HCT116 (cell line): Measurements from ENCODE around the gene C20orf96. TPM values are rescaled to one million over a fixed set of nuclear protein-coding genes. Genes with fewer than 3 reads are reported as not detected.

Source experiments
- ATAC-seq: fragments of 200-7000 bp; cut with Tn5 transposase; 2 replicates; pipeline ENCODE4 v1.9.1; 2020; ENCODE audit warnings: mild to moderate bottlenecking, moderate library complexity
- BruUV-seq: library from RNA; stranded (reverse); fragments of 400-500 nt; replicated peaks from 2 replicates; lab custom pipeline; 2021; lab: Mats Ljungman, UMichigan
- CTCF ChIA-PET: fragments of 300-600 bp; sonication (Branson Sonifier 250); formaldehyde crosslinking; loops from one replicate; lab custom pipeline; 2021; ENCODE audit warnings: antibody characterized with exemption; lab: Charles Lee
- POLR2A ChIA-PET: fragments of 300-600, 350-600 bp; sonication (Branson Sonifier 250); formaldehyde crosslinking; loops from one replicate; lab custom pipeline; 2021; ENCODE audit warnings: antibody characterized with exemption; lab: Charles Lee
- RAD21 ChIA-PET, 2 experiments: fragments of 300-600 bp; sonication (Branson Sonifier 250); formaldehyde crosslinking; loops; one replicate each; lab custom pipeline; 2023; ENCODE audit warnings: low total read pairs in 2 of 2; ENCODE audit not compliant: uncharacterized antibody in 2 of 2, unreplicated experiment in 2 of 2, low non-redundant PET in 1 of 2; lab: Charles Lee
- DNase-seq: peaks from one replicate; pipeline ENCODE4 v3.0.0-alpha.2; 2010; ENCODE audit warnings: low read depth, low spot score
- H2AFZ ChIP-seq: fragments of 200-600 bp; shearing (Covaris generic), sonication (generic); 2 replicates; pipeline ENCODE4 v1.6.1; 2017; ENCODE audit warnings: low read depth, mixed run types, mixed read lengths, antibody characterized with exemption, low read length; ENCODE audit not compliant: poor library complexity, severe bottlenecking
- H3K27ac ChIP-seq: 2 replicates; pipeline ENCODE4 v1.5.1; 2012; ENCODE audit warnings: low read depth, low read length
- H3K27me3 ChIP-seq: fragments of 200-600 bp; sonication (generic); 2 replicates; pipeline ENCODE4 v1.6.1; 2016; ENCODE audit warnings: mixed run types, low read length, mixed read lengths; ENCODE audit not compliant: insufficient read depth
- H3K36me3 ChIP-seq, 2 experiments: fragments of 200-500 bp in 1 of 2; fragments of 200-600 bp in 1 of 2; sonication (Bioruptor generic) in 1 of 2; sonication (generic) in 1 of 2; 2 replicates each; pipeline versions ENCODE4 v1.5.1 to v1.6.1; 2014 to 2016; ENCODE audit warnings: low read length in 2 of 2, inconsistent platforms in 1 of 2, mixed read lengths in 1 of 2, mixed run types in 1 of 2; ENCODE audit not compliant: insufficient read depth in 2 of 2, control insufficient read depth in 1 of 2
- H3K4me1 ChIP-seq, 2 experiments: fragments of 200-600 bp in 1 of 2; sonication (generic) in 1 of 2; 2 replicates each; pipeline versions ENCODE4 v1.5.1 to v1.6.1; 2012 to 2017; ENCODE audit warnings: low read length in 2 of 2, inconsistent platforms in 1 of 2, mild to moderate bottlenecking in 1 of 2, mixed read lengths in 1 of 2, mixed run types in 1 of 2, moderate library complexity in 1 of 2; ENCODE audit not compliant: insufficient read depth in 2 of 2, control insufficient read depth in 1 of 2
- H3K4me2 ChIP-seq: fragments of 200-600 bp; sonication (generic); 2 replicates; pipeline ENCODE4 v1.6.1; 2017; ENCODE audit warnings: mixed run types, low read length, mixed read lengths
- H3K4me3 ChIP-seq, 2 experiments: fragments of 200-600 bp in 1 of 2; sonication (generic) in 1 of 2; replicated peaks in 1 of 2; 2 replicates each; pipeline ENCODE4 v1.5.1; 2011 to 2016; ENCODE audit warnings: low read length in 2 of 2, control low read depth in 1 of 2, low read depth in 1 of 2, mild to moderate bottlenecking in 1 of 2, mixed read lengths in 1 of 2, mixed run types in 1 of 2
- H3K79me2 ChIP-seq: fragments of 200-600 bp; sonication (generic); 2 replicates; pipeline ENCODE4 v1.6.1; 2017; ENCODE audit warnings: mild to moderate bottlenecking, mixed run types, low read length, moderate library complexity, mixed read lengths; ENCODE audit not compliant: insufficient read depth
- H3K9ac ChIP-seq: fragments of 200-600 bp; sonication (generic); 2 replicates; pipeline ENCODE4 v1.6.1; 2016; ENCODE audit warnings: low read length, mixed read lengths
- H3K9me2 ChIP-seq: fragments of 200-600 bp; sonication (generic), shearing (Covaris generic); 2 replicates; pipeline ENCODE4 v1.6.1; 2017; ENCODE audit warnings: mixed run types, mild to moderate bottlenecking, moderate library complexity; ENCODE audit not compliant: insufficient read depth
- H3K9me3 ChIP-seq, 2 experiments: fragments of 200-500 bp in 1 of 2; fragments of 200-600 bp in 1 of 2; sonication (Bioruptor generic) in 1 of 2; sonication (generic) in 1 of 2; 2 replicates each; pipeline ENCODE4 v1.6.1; 2014 to 2017; ENCODE audit warnings: low read length in 2 of 2, mixed read lengths in 2 of 2, inconsistent platforms in 1 of 2, low read depth in 1 of 2, mild to moderate bottlenecking in 1 of 2, mixed run types in 1 of 2, moderate library complexity in 1 of 2; ENCODE audit not compliant: control insufficient read depth in 1 of 2, insufficient read depth in 1 of 2
- H4K20me1 ChIP-seq: fragments of 200-600 bp; sonication (generic), shearing (Covaris generic); 2 replicates; pipeline ENCODE4 v1.6.1; 2017; ENCODE audit warnings: mixed run types, mild to moderate bottlenecking, moderate library complexity; ENCODE audit not compliant: insufficient read depth
- CBX3 ChIP-seq: IDR thresholded peaks from 2 replicates; pipeline ENCODE4 v1.6.1; 2012; ENCODE audit warnings: low read depth
- CEBPB ChIP-seq: IDR thresholded peaks from 2 replicates; pipeline ENCODE4 v1.6.1; 2012; ENCODE audit warnings: low read depth
- EGR1 ChIP-seq: IDR thresholded peaks from 2 replicates; pipeline ENCODE4 v1.6.1; 2012; ENCODE audit warnings: low read depth
- ELF1 ChIP-seq: IDR thresholded peaks from 2 replicates; pipeline ENCODE4 v1.6.1; 2012; ENCODE audit warnings: low read depth, borderline replicate concordance
- EZH2phosphoT487 ChIP-seq: fragments of 200-600 bp; IDR thresholded peaks from 2 replicates; pipeline ENCODE4 v1.6.1; 2018; ENCODE audit warnings: antibody characterized with exemption, borderline replicate concordance
- FOSL1 ChIP-seq: IDR thresholded peaks from 2 replicates; pipeline ENCODE4 v1.6.1; 2012; ENCODE audit warnings: low read depth
- JUND ChIP-seq: IDR thresholded peaks from 2 replicates; pipeline ENCODE4 v1.6.1; 2012
- POLR2A ChIP-seq: IDR thresholded peaks from 2 replicates; pipeline ENCODE4 v1.7.0; 2011; ENCODE audit warnings: borderline replicate concordance; ENCODE audit not compliant: insufficient read depth, insufficient read length; ENCODE audit errors: extremely low read depth
- POLR2AphosphoS5 ChIP-seq: IDR thresholded peaks from 2 replicates; pipeline ENCODE4 v1.6.1; 2011; ENCODE audit warnings: mild to moderate bottlenecking, low read depth, low read length, moderate library complexity
- RAD21 ChIP-seq: IDR thresholded peaks from 2 replicates; pipeline ENCODE4 v1.6.1; 2012; ENCODE audit warnings: low read depth, mild to moderate bottlenecking
- SP1 ChIP-seq: IDR thresholded peaks from 2 replicates; pipeline ENCODE4 v1.6.1; 2012; ENCODE audit warnings: low read depth
- SRF ChIP-seq: IDR thresholded peaks from 2 replicates; pipeline ENCODE4 v1.6.1; 2012; ENCODE audit warnings: low read depth
- TCF7L2 ChIP-seq: IDR thresholded peaks from 2 replicates; pipeline ENCODE4 v1.7.0; 2011; ENCODE audit warnings: borderline replicate concordance, inconsistent platforms; ENCODE audit not compliant: insufficient read depth, insufficient read length; ENCODE audit errors: extremely low read depth
- YY1 ChIP-seq: IDR thresholded peaks from 2 replicates; pipeline ENCODE4 v1.6.1; 2011; ENCODE audit warnings: low read length, low read depth, moderate library complexity, mild to moderate bottlenecking; ENCODE audit not compliant: insufficient replicate concordance; ENCODE audit errors: extremely low read depth
- ZFX ChIP-seq: fragments of 450-650 bp; IDR thresholded peaks from 2 replicates; pipeline ENCODE4 v1.6.1; 2017
- ZNF274 ChIP-seq: fragments of 200-500 bp; sonication (Bioruptor generic); IDR thresholded peaks from 2 replicates; pipeline ENCODE4 v1.6.1; 2014; ENCODE audit warnings: mild to moderate bottlenecking, low read depth, low read length, inconsistent platforms
- intact Hi-C: fragments of 100-400 bp; cut with micrococcal nuclease; formaldehyde crosslinking; loops from 2 replicates; pipeline ENCODE4 v1.10.0; 2022
- total RNA-seq: library from RNA; stranded (reverse); gene quantifications from one replicate; pipeline ENCODE4 v1.2.1, GENCODE V29; 2021; ENCODE audit not compliant: unreplicated experiment
- TF ChIP-seq, protein P1 (sequence below): IDR thresholded peaks from 2 replicates; pipeline ENCODE4 v1.6.1; 2012
- TF ChIP-seq, protein P2 (sequence below): IDR thresholded peaks from 2 replicates; pipeline ENCODE4 v1.6.1; 2012; ENCODE audit warnings: low read depth

C20orf96 gene
- total RNA-seq, 1 experiment from 2014 or later: 22.1 TPM

GRCh38 chr20:271528-271927, 19.0 kb downstream of the C20orf96 start:
- Histone ChIP-seq H3K9ac (no peak overlapping the region), H3K79me2 (no peaks in the 10 kb centered on the region)
- RAD21 ChIA-PET: no interaction called here
- CTCF ChIA-PET: no interaction called here
- no peak for TF ChIP-seq JUND
- no peak for TF ChIP-seq RAD21
- TF ChIP-seq ELF1: no peak
- no peak for TF ChIP-seq TCF7L2
- TF ChIP-seq, protein P1, sequence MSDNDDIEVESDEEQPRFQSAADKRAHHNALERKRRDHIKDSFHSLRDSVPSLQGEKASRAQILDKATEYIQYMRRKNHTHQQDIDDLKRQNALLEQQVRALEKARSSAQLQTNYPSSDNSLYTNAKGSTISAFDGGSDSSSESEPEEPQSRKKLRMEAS: no peak
- TF ChIP-seq, all 23 proteins: peak for 0
- no peaks in the 10 kb centered on the region for H3K27me3 ChIP-seq
- H4K20me1 ChIP-seq: no peaks in the 10 kb centered on the region
- no peak overlapping the region for H3K27ac ChIP-seq
- H3K9me2 ChIP-seq: no peaks in the 10 kb centered on the region
- H3K4me3 ChIP-seq: no peak overlapping the region
- H2AFZ ChIP-seq: no peak overlapping the region
- DNase-seq (no peak), ATAC-seq (no peak)
- H3K4me1 ChIP-seq: peaks cover 4 to 7% of the 10 kb centered on the region in 2 experiments
- H3K4me2 ChIP-seq: no peak overlapping the region
- POLR2A ChIA-PET: no interaction called here
- intact Hi-C loops: no loop called here
- H3K9me3 ChIP-seq: no peaks in the 10 kb centered on the region
- H3K36me3 ChIP-seq: peaks cover 0 to 10% of the 10 kb centered on the region in 2 experiments; a peak in 2 of 4 replicates
- BruUV-seq: no TSS peak

DNA sequence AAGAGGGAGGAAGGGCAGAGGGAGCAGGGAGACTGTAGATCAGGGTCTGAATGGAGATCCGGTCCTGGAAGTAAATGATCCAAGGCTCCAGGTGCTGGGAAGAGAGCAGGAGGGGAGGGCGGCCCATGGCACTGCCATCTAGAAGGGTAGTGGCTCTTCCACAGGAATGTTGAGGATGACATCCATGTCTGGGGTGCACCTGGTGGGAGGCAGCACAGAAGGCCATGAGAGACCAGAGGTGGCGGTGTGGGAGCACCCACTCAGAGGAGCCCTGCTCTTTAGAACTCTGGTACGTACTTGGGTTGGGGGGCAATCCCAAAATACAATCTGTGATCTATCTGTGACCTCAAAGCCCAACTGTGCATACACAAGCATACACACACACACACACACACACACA, 19.5 kb downstream of the C20orf96 start:
- intact Hi-C loops: no loop called here
- BruUV-seq: no TSS peak
- RAD21 ChIA-PET: no interaction called here
- peaks cover 6 to 9% of the 10 kb centered on the region in 2 experiments for H3K4me1 ChIP-seq
- H3K4me3 ChIP-seq: no peak overlapping the region
- no peaks in the 10 kb centered on the region for H3K9me3 ChIP-seq
- no peaks in the 10 kb centered on the region for H4K20me1 ChIP-seq
- H3K4me2 ChIP-seq: no peak overlapping the region
- H3K36me3 ChIP-seq: peaks cover 0 to 6% of the 10 kb centered on the region in 2 experiments; a peak in 2 of 4 replicates
- TF ChIP-seq SRF (no peak), ELF1 (no peak), YY1 (no peak), ZFX (no peak), EZH2phosphoT487 (no peak), POLR2AphosphoS5 (no peak), POLR2A (no peak), FOSL1 (no peak), TCF7L2 (no peak), ZNF274 (no peak), CEBPB (no peak), SP1 (no peak), EGR1 (no peak), CBX3 (no peak), JUND (no peak)
- TF ChIP-seq, protein P2, sequence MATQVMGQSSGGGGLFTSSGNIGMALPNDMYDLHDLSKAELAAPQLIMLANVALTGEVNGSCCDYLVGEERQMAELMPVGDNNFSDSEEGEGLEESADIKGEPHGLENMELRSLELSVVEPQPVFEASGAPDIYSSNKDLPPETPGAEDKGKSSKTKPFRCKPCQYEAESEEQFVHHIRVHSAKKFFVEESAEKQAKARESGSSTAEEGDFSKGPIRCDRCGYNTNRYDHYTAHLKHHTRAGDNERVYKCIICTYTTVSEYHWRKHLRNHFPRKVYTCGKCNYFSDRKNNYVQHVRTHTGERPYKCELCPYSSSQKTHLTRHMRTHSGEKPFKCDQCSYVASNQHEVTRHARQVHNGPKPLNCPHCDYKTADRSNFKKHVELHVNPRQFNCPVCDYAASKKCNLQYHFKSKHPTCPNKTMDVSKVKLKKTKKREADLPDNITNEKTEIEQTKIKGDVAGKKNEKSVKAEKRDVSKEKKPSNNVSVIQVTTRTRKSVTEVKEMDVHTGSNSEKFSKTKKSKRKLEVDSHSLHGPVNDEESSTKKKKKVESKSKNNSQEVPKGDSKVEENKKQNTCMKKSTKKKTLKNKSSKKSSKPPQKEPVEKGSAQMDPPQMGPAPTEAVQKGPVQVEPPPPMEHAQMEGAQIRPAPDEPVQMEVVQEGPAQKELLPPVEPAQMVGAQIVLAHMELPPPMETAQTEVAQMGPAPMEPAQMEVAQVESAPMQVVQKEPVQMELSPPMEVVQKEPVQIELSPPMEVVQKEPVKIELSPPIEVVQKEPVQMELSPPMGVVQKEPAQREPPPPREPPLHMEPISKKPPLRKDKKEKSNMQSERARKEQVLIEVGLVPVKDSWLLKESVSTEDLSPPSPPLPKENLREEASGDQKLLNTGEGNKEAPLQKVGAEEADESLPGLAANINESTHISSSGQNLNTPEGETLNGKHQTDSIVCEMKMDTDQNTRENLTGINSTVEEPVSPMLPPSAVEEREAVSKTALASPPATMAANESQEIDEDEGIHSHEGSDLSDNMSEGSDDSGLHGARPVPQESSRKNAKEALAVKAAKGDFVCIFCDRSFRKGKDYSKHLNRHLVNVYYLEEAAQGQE: no peak
- TF ChIP-seq, protein P1: no peak
- H3K9ac ChIP-seq: no peak overlapping the region
- H3K27ac ChIP-seq: no peak overlapping the region
- H2AFZ ChIP-seq: no peak overlapping the region
- no peaks in the 10 kb centered on the region for H3K9me2 ChIP-seq
- H3K27me3 ChIP-seq: no peaks in the 10 kb centered on the region
- no peak for DNase-seq
- CTCF ChIA-PET: no interaction called here
- H3K79me2 ChIP-seq: no peaks in the 10 kb centered on the region
- POLR2A ChIA-PET: no interaction called here
- ATAC-seq: no peak
